GM12872 (cell line): ENCODE results near the gene OR2D2.

Experiments used
- CTCF ChIP-seq: IDR thresholded peaks from 3 replicates; pipeline ENCODE4 v1.5.1; 2011; ENCODE audit warnings: low read depth, mild to moderate bottlenecking, low read length, moderate library complexity; ENCODE audit not compliant: insufficient read depth

Gene OR2D2

GRCh38 chr11:6925636-6926207 lies 33.4 kb upstream of the OR2D2 start:
- no peak for TF ChIP-seq CTCF

GRCh38 chr11:6925007-6925577 lies 32.8 kb upstream of the OR2D2 start:
- no peak for TF ChIP-seq CTCF

GRCh38 chr11:6920702-6921101 lies 28.4 kb upstream of the OR2D2 start, which contains the start of gene OR2D3:
OR2D3 (plus strand) TSS chr11:6921002; CDS start chr11:6921002, 0 bp downstream.
- no peak for TF ChIP-seq CTCF

- TF ChIP-seq CTCF, result no peak
Measured at GRCh38 chr11:6919698-6920097, 27.4 kb upstream of the OR2D2 start.

- TF ChIP-seq CTCF, result no peak
Measured at GRCh38 chr11:6911948-6912347, 19.6 kb upstream of the OR2D2 start.

GRCh38 chr11:6911378-6911777 lies 19.1 kb upstream of the OR2D2 start:
- no peak for TF ChIP-seq CTCF

- 0 out of 3 replicates have a peak, but pooled peaks have one; percentile 3 for TF ChIP-seq CTCF
Measured at GRCh38 chr11:6900327-6900999, 8.2 kb upstream of the OR2D2 start.
